Heart left ventricle (tissue), 16 donors: Measurements from ENCODE around the gene PRKN. TPM values are rescaled to one million over a fixed set of nuclear protein-coding genes. Genes with fewer than 3 reads are reported as not detected.

Experiments used
- ATAC-seq, 4 donors: fragments of 200-7000 bp; cut with Tn5 transposase; one replicate each; pipeline ENCODE4 v1.9.1; 2020 to 2022; ENCODE audit warnings: moderate library complexity in 4 of 4, mild to moderate bottlenecking in 3 of 4, moderate number of reproducible peaks in 1 of 4
- DNase-seq, 5 donors: peaks; one replicate each; pipeline ENCODE4 v3.0.0-alpha.2; 2020
- H3K27ac ChIP-seq, 12 donors: fragments of 200-600 bp; sonication (generic) in 4 of 12; one replicate each; pipeline versions ENCODE4 v1.5.0 to v1.8.0; 2016 to 2022; ENCODE audit warnings: mild to moderate bottlenecking in 2 of 12
- H3K27me3 ChIP-seq, 9 donors: fragments of 200-600 bp; sonication (generic) in 2 of 9; one replicate each; pipeline versions ENCODE4 v1.5.1 to v1.8.0; 2016 to 2022; ENCODE audit warnings: mild to moderate bottlenecking in 3 of 9
- H3K36me3 ChIP-seq, 9 donors: fragments of 200-600 bp; sonication (generic) in 2 of 9; one replicate each; pipeline versions ENCODE4 v1.5.0 to v1.8.0; 2018 to 2022; ENCODE audit warnings: mild to moderate bottlenecking in 2 of 9
- H3K4me1 ChIP-seq, 12 donors: fragments of 200-600 bp; sonication (generic) in 4 of 12; one replicate each; pipeline versions ENCODE4 v1.5.0 to v1.8.0; 2016 to 2022; ENCODE audit warnings: mild to moderate bottlenecking in 3 of 12
- H3K4me3 ChIP-seq, 12 donors: fragments of 200-600 bp; sonication (generic) in 4 of 12; one replicate each; pipeline versions ENCODE4 v1.5.0 to v1.8.0; 2017 to 2022; ENCODE audit warnings: mild to moderate bottlenecking in 9 of 12, moderate library complexity in 4 of 12
- H3K9me3 ChIP-seq, 12 donors: fragments of 200-600 bp; sonication (generic) in 4 of 12; one replicate each; pipeline versions ENCODE4 v1.5.0 to v1.8.0; 2016 to 2022; ENCODE audit warnings: mild to moderate bottlenecking in 1 of 12
- POLR2A ChIP-seq, 2 donors: fragments of 450-650 bp; IDR thresholded peaks; one replicate each; pipeline ENCODE4 v1.6.1; 2017; ENCODE audit warnings: antibody characterized with exemption in 2 of 2, mild to moderate bottlenecking in 2 of 2, moderate library complexity in 2 of 2
- WGBS, 4 donors: extraction: QIAGEN DNeasy Blood & Tissue Kit in 2 of 4; methylation state at CpG; one replicate each; pipeline versions ENCODE4 v1.1.5 to v1.1.7; 2013 to 2018; 5-methylcytosine and 5-hydroxymethylcytosine counted together
- intact Hi-C, 10 donors: fragments of 100-400 bp; cut with DNase I; formaldehyde crosslinking; loops; one replicate each; pipeline versions ENCODE4 v1.11.1 to v1.14.2; 2022
- polyA plus RNA-seq, 2 donors: library from polyadenylated mRNA; stranded (reverse); fragments of 200-250 nt; gene quantifications; one replicate each; pipeline ENCODE4 v1.2.3, GENCODE V29; 2013
- total RNA-seq, 9 donors: library from RNA; depleted of rRNA in 2 of 9; stranded (reverse); fragments of >200 nt in 2 of 9; fragmentation: NEBNext Ultra II Directional in 3 of 9; extraction: Animal tissue kit (Norgen Biotek cat#: 25700) in 3 of 9; gene quantifications; one replicate each; pipeline versions ENCODE4 v1.1.0 to v1.2.4, GENCODE V29; 2016 to 2023
- TF ChIP-seq, protein P1 (sequence below), 12 donors: fragments of 200-600 bp; sonication (generic) in 4 of 12; IDR thresholded peaks; one replicate each; pipeline versions ENCODE4 v1.5.0 to v1.8.0; 2018 to 2022; ENCODE audit warnings: antibody characterized with exemption in 12 of 12, mild to moderate bottlenecking in 5 of 12
- donor health status: ischemic (EF 13 %, LVEDD 7.1; RV severe dilation, severe dysfunction).
- donor health status: healthy with polysubstance abuse.
- donor health status: DM: no; HTN: yes; CAD: no.
- donor health status: DM: no; HTN: no; CAD: no.
- donor health status: ischemic (EF 25% LVEDD 6.9; RV normal size, moderate dysfunction).
- donor health status: ischemic (EF 25% LVEDD 5.7; RV mildly dilated, moderate dysfunction).
- donor health status: healthy.
- donor health status: DM: yes; HTN: yes; CAD: no.
- donor health status: ischemic (EF 35%, LVEDD 5.7; RV mildly dilated, moderate dysfunction).
- donor health status: nonischemic (EF 11% LVEDD 7.7; RV severe dilation, severe dysfunction).
- donor health status: DM: yes; HTN: yes; CAD: no.
- donor health status: PGD.
- donor health status: ischemic (EF 29% LVEDD 5.4; RV normal size, mild dysfunction).
- donor health status: nonischemic (EF 23%, LVEDD 6.1; RV moderate dilation, normal function).

The PRKN gene
- total and polyA plus RNA-seq, 11 donors, result 3.4 to 32.5 (median 21.2) TPM

GRCh38 chr6:161449521-161449920 lies 1278.0 kb downstream of the PRKN start:
- ATAC-seq, result no peak
- 88 to 93% (median 91%) methylated on average over 3 of the region's 3 CpGs for WGBS, 4 donors
- Histone ChIP-seq H3K27me3 (no peaks in the 10 kb centered on the region), H3K36me3 (no peaks in the 10 kb centered on the region), H3K4me3 (no peak overlapping the region), H3K4me1 (no peaks in the 10 kb centered on the region), H3K9me3 (no peaks in the 10 kb centered on the region), H3K27ac (no peak overlapping the region)
- no peak for TF ChIP-seq POLR2A (IDR thresholded peaks at IDR 0.05)
- TF ChIP-seq, protein P1, sequence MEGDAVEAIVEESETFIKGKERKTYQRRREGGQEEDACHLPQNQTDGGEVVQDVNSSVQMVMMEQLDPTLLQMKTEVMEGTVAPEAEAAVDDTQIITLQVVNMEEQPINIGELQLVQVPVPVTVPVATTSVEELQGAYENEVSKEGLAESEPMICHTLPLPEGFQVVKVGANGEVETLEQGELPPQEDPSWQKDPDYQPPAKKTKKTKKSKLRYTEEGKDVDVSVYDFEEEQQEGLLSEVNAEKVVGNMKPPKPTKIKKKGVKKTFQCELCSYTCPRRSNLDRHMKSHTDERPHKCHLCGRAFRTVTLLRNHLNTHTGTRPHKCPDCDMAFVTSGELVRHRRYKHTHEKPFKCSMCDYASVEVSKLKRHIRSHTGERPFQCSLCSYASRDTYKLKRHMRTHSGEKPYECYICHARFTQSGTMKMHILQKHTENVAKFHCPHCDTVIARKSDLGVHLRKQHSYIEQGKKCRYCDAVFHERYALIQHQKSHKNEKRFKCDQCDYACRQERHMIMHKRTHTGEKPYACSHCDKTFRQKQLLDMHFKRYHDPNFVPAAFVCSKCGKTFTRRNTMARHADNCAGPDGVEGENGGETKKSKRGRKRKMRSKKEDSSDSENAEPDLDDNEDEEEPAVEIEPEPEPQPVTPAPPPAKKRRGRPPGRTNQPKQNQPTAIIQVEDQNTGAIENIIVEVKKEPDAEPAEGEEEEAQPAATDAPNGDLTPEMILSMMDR (IDR thresholded peaks at IDR 0.05), result no peak
- no peak for DNase-seq
- intact Hi-C loops, result loop anchor here in 1 of 10 donors (5.0 kb wide), 1 partner anchor 33 kb away; no protein-coding TSS in a partner anchor

- Histone ChIP-seq H3K4me3 (no peak overlapping the region), H3K36me3 (no peaks in the 10 kb centered on the region), H3K27me3 (no peaks in the 10 kb centered on the region), H3K9me3 (no peaks in the 10 kb centered on the region), H3K4me1 (peaks cover 0 to 10% (median 2%) of the 10 kb centered on the region in 12 donors), H3K27ac (no peak overlapping the region)
- intact Hi-C loops, result loop anchor here in 1 of 10 donors (5.0 kb wide), 1 partner anchor 35 kb away; no protein-coding TSS in a partner anchor
- 97 to 98% (median 98%) methylated on average over 7 of the region's 7 CpGs for WGBS, 4 donors
- DNase-seq (no peak), ATAC-seq (no peak)
- TF ChIP-seq, protein P1 (IDR thresholded peaks at IDR 0.05), result no peak
- TF ChIP-seq POLR2A (IDR thresholded peaks at IDR 0.05), result no peak
Observed at GRCh38 chr6:161446949-161447348, 1280.6 kb downstream of the PRKN start.

- ATAC-seq, result no peak
- 83 to 86% (median 85%) methylated on average over 6 of the region's 6 CpGs for WGBS, 4 donors
- no peaks in the 10 kb centered on the region for H3K36me3 ChIP-seq
- peaks cover 0 to 10% (median 2%) of the 10 kb centered on the region in 12 donors for H3K4me1 ChIP-seq
- no peaks in the 10 kb centered on the region for H3K27me3 ChIP-seq
- intact Hi-C loops, result loop anchor here in 1 of 10 donors (5.0 kb wide), 1 partner anchor 36 kb away; no protein-coding TSS in a partner anchor
- no peak overlapping the region for H3K4me3 ChIP-seq
- TF ChIP-seq POLR2A (IDR thresholded peaks at IDR 0.05), result no peak
- TF ChIP-seq, protein P1 (IDR thresholded peaks at IDR 0.05), result no peak
- H3K27ac ChIP-seq, result no peak overlapping the region
- no peaks in the 10 kb centered on the region for H3K9me3 ChIP-seq
- no peak for DNase-seq
Observed at GRCh38 chr6:161446296-161446925, 1281.2 kb downstream of the PRKN start.

DNA sequence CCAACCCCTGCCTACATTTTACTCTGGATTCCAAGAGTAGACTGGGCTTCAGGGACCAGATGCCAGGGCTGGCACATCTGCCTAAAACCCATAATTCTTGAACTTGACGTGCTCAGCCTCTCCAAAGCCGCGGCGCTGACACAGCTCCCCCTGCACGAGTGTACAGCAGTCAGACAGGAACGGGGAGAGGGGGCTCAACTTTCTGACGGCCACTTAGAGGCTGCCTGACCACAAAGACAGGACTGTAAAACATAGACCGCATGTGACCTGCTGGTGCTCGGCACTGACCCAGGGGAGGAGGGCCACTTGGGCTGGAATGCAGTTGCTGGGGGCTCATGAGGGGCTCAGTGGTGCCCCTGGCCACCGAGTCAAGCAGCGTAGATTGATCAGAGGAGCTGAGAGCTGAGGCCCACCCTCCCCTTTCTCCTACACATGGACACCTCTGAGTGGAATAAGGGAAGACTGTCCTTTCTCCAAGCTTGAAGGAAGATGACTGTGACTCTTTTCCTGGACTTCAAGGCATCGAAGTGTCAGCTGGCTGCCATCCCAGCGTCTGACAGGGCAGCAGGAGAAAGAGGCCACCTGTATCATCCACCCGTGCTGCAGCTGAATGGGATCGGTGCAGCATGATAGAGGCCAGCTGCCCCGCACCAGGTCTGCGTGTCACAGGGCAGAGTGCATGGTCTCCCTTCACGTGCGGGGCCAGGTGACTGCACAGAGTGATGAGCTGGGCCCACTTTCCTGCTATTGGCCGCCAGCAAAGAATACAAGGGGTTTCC lies 1282.4 kb downstream of the PRKN start:
- Histone ChIP-seq H3K27me3 (no peaks in the 10 kb centered on the region), H3K36me3 (no peaks in the 10 kb centered on the region), H3K4me1 (peaks cover 0 to 10% (median 2%) of the 10 kb centered on the region in 12 donors), H3K27ac (no peak overlapping the region), H3K4me3 (no peak overlapping the region), H3K9me3 (no peaks in the 10 kb centered on the region)
- 61 to 85% (median 76%) methylated on average over 9 to 20 of the region's 20 CpGs for WGBS, 4 donors
- TF ChIP-seq, protein P1 (IDR thresholded peaks at IDR 0.05), result no peak
- no peak for TF ChIP-seq POLR2A (IDR thresholded peaks at IDR 0.05)
- DNase-seq (no peak), ATAC-seq (peak in 1 of 4 donors; percentile 43)
- intact Hi-C loops, result loop anchor here in 1 of 10 donors (5.0 kb wide), 1 partner anchor 37 kb away; no protein-coding TSS in a partner anchor
